GM12878 (cell line): ENCODE measurements around the gene RP2. TPM values are rescaled to one million over a fixed set of nuclear protein-coding genes. Genes with fewer than 3 reads are reported as not detected.

Experiments used
- ATAC-seq: fragments of 200-7000 bp; cut with Tn5 transposase; 3 replicates; pipeline ENCODE4 v1.9.1; 2020; ENCODE audit warnings: mild to moderate bottlenecking, moderate library complexity
- BruUV-seq: library from RNA; stranded (reverse); fragments of 400-500 nt; replicated peaks from 2 replicates; lab custom pipeline; 2021; lab: Mats Ljungman, UMichigan
- CTCF ChIA-PET: fragments of 300-600 bp; sonication (Branson Sonifier 250); formaldehyde crosslinking; extraction: SDS; loops from one replicate; lab custom pipeline; 2021; ENCODE audit warnings: inconsistent platforms; lab: Yijun Ruan, JAX
- POLR2A ChIA-PET: fragments of 350-600 bp; formaldehyde crosslinking; extraction: SDS; loops from one replicate; lab custom pipeline; 2021; ENCODE audit warnings: inconsistent platforms; lab: Charles Lee
- RAD21 ChIA-PET: fragments of 300-600 bp; sonication (Branson Sonifier 250); formaldehyde crosslinking; loops from one replicate; lab custom pipeline; 2023; ENCODE audit warnings: antibody characterized with exemption; ENCODE audit not compliant: unreplicated experiment; lab: Charles Lee
- SMC1A ChIA-PET: fragments of 300-600 bp; sonication (Branson Sonifier 250); formaldehyde crosslinking; loops from one replicate; lab custom pipeline; 2023; ENCODE audit not compliant: unreplicated experiment, uncharacterized antibody; lab: Charles Lee
- DNase-seq: peaks from one replicate; pipeline ENCODE4 v3.0.0-alpha.2; 2011; ENCODE audit warnings: low read depth, low spot score
- FAIRE-seq: peaks from 3 replicates; lab custom pipeline; 2011; peaks lifted over from hg19 to GRCh38; lab: Jason Lieb, UNC
- H2AFZ ChIP-seq: 2 replicates; pipeline ENCODE4 v1.6.0; 2011; ENCODE audit warnings: low read depth, low read length, control low read depth; ENCODE audit not compliant: control insufficient read depth
- H3K27ac ChIP-seq: 2 replicates; pipeline ENCODE4 v1.5.1; 2011; ENCODE audit warnings: control low read depth; ENCODE audit not compliant: control insufficient read depth, insufficient read depth
- H3K27me3 ChIP-seq, 2 experiments: replicated peaks in 1 of 2; 2 replicates each; pipeline versions ENCODE4 v1.6.0 to v1.6.1; 2011; ENCODE audit warnings: low read length in 1 of 2; ENCODE audit not compliant: control insufficient read depth in 2 of 2, insufficient read depth in 2 of 2
- H3K36me3 ChIP-seq, 2 experiments: 2 replicates each; pipeline ENCODE4 v1.5.1; 2011; ENCODE audit warnings: low read length in 1 of 2; ENCODE audit not compliant: control insufficient read depth in 2 of 2, insufficient read depth in 2 of 2
- H3K4me1 ChIP-seq: 2 replicates; pipeline ENCODE4 v1.6.1; 2011; ENCODE audit warnings: mild to moderate bottlenecking, low read length, moderate library complexity, mixed read lengths; ENCODE audit not compliant: control insufficient read depth, insufficient read depth
- H3K4me2 ChIP-seq: 2 replicates; pipeline ENCODE4 v1.6.0; 2011; ENCODE audit warnings: control low read depth; ENCODE audit not compliant: control insufficient read depth, insufficient read depth
- H3K4me3 ChIP-seq: fragments of 200-600 bp; sonication (generic); 2 replicates; pipeline ENCODE4 v1.5.1; 2016
- H3K79me2 ChIP-seq: 2 replicates; pipeline ENCODE4 v1.6.0; 2011; ENCODE audit warnings: low read length; ENCODE audit not compliant: control insufficient read depth, insufficient read depth
- H3K9ac ChIP-seq: 2 replicates; pipeline ENCODE4 v1.8.0; 2011; ENCODE audit warnings: low read length, control low read depth, mixed read lengths; ENCODE audit not compliant: control insufficient read depth, insufficient read depth
- H3K9me3 ChIP-seq: replicated peaks from 3 replicates; pipeline ENCODE4 v1.5.1; 2011; ENCODE audit warnings: mild to moderate bottlenecking, low read length; ENCODE audit not compliant: control insufficient read depth, insufficient read depth
- H4K20me1 ChIP-seq: 2 replicates; pipeline ENCODE4 v1.6.0; 2011; ENCODE audit not compliant: control insufficient read depth, insufficient read depth
- CHD1 ChIP-seq: IDR thresholded peaks from 2 replicates; pipeline ENCODE4 v1.6.1; 2012; ENCODE audit warnings: low read depth, low read length, improper control_type of control experiment
- IKZF1 ChIP-seq: fragments of 450-650 bp; conservative IDR thresholded peaks from 2 replicates; pipeline ENCODE4 v1.6.1; 2017; ENCODE audit warnings: antibody characterized with exemption, mild to moderate bottlenecking
- LARP7 ChIP-seq: fragments of 450-650 bp; IDR thresholded peaks from 2 replicates; pipeline ENCODE4 v1.6.1; 2017; ENCODE audit warnings: mild to moderate bottlenecking
- MEF2A ChIP-seq: IDR thresholded peaks from 2 replicates; pipeline ENCODE4 v1.6.1; 2011; ENCODE audit warnings: low read depth, mild to moderate bottlenecking, low read length, moderate library complexity; ENCODE audit not compliant: insufficient read depth
- RAD51 ChIP-seq: fragments of 450-650 bp; IDR thresholded peaks from 2 replicates; pipeline ENCODE4 v1.6.1; 2016; ENCODE audit warnings: moderate library complexity, mild to moderate bottlenecking, inconsistent platforms
- RBBP5 ChIP-seq: fragments of 200-600 bp; sonication (generic); conservative IDR thresholded peaks from 2 replicates; pipeline ENCODE4 v1.6.1; 2016
- SP1 ChIP-seq: IDR thresholded peaks from one replicate; pipeline ENCODE4 v1.6.1; 2011; ENCODE audit warnings: low read depth, low read length
- ZNF592 ChIP-seq: fragments of 450-650 bp; IDR thresholded peaks from 2 replicates; pipeline ENCODE4 v1.6.1; 2017; ENCODE audit warnings: mild to moderate bottlenecking, moderate library complexity
- WGBS: methylation state at CpG from one replicate; pipeline ENCODE4 v1.1.6; 2016; ENCODE audit warnings: low lambda C conversion rate; ENCODE audit not compliant: insufficient replicate concordance, insufficient coverage; ENCODE audit errors: missing lambda C conversion rate; 5-methylcytosine and 5-hydroxymethylcytosine counted together
- in situ Hi-C: fragments of 300-500 bp; cut with MboI; formaldehyde crosslinking; loops from 9 replicates; pipeline ENCODE4 v1.14.3; 2018; ENCODE audit warnings: mixed read lengths
- intact Hi-C: fragments of 100-400 bp; cut with micrococcal nuclease; formaldehyde crosslinking; loops from one replicate; pipeline ENCODE4 v1.14.2; 2022; ENCODE audit not compliant: unreplicated experiment
- polyA plus RNA-seq, 11 experiments: library from polyadenylated mRNA; depleted of rRNA in 4 of 11; unstranded in 6 of 11; stranded (reverse) in 5 of 11; fragments of >200 nt; fragmentation: Nextera tagmentation in 4 of 11; fragmentation: Illumina TruSeq in 1 of 11; extraction: Ambion mirVana in 4 of 11; extraction: Trizol in 1 of 11; gene quantifications; 1 replicate in 1 of 11; 2 replicates in 10 of 11; pipeline versions ENCODE4 v1.2.1 to v1.2.3, GENCODE V29; 2011 to 2016; ENCODE audit warnings: inconsistent platforms in 2 of 11, missing spikeins in 2 of 11, low read depth in 1 of 11
- total RNA-seq, 4 experiments: library from RNA; depleted of rRNA in 3 of 4; stranded (reverse); fragments of >200 nt in 3 of 4; fragmentation: Illumina TruSeq in 1 of 4; extraction: Trizol in 1 of 4; gene quantifications; 2 replicates each; pipeline versions ENCODE4 v1.2.1 to v1.2.3, GENCODE V29; 2013 to 2021
- TF ChIP-seq, protein P1 (sequence below): fragments of 450-650 bp; formaldehyde crosslinking; IDR thresholded peaks from 2 replicates; pipeline ENCODE4 v1.4.0; 2020; ENCODE audit warnings: mild to moderate bottlenecking, moderate library complexity

The RP2 gene
- total and polyA plus RNA-seq, 10 of the 15 experiments (the other 5 are each of a cell fraction or from before 2014, with no cell fraction given), result 3.5 to 11.0 (median 5.7) TPM

- H3K27ac ChIP-seq, result no peak overlapping the region
- no peaks in the 10 kb centered on the region for H3K9me3 ChIP-seq
- no peak overlapping the region for H3K9ac ChIP-seq
- BruUV-seq, result no TSS peak
- no peak overlapping the region for H3K4me3 ChIP-seq
- in situ Hi-C loops, result no loop called here
- H3K36me3 ChIP-seq, result no peaks in the 10 kb centered on the region
- CTCF ChIA-PET, result no interaction called here
- WGBS, result 48% methylated on average over 5 of the region's 5 CpGs
- no peaks in the 10 kb centered on the region for H3K79me2 ChIP-seq
- intact Hi-C loops, result no loop called here
- SMC1A ChIA-PET, result no interaction called here
- RAD21 ChIA-PET, result no interaction called here
- no peaks in the 10 kb centered on the region for H4K20me1 ChIP-seq
- H3K4me2 ChIP-seq, result no peak overlapping the region
- TF ChIP-seq SP1 (no peak), CHD1 (no peak), IKZF1 (no peak), RAD51 (no peak), MEF2A (no peak), LARP7 (no peak), ZNF592 (no peak), RBBP5 (no peak)
- TF ChIP-seq, protein P1, sequence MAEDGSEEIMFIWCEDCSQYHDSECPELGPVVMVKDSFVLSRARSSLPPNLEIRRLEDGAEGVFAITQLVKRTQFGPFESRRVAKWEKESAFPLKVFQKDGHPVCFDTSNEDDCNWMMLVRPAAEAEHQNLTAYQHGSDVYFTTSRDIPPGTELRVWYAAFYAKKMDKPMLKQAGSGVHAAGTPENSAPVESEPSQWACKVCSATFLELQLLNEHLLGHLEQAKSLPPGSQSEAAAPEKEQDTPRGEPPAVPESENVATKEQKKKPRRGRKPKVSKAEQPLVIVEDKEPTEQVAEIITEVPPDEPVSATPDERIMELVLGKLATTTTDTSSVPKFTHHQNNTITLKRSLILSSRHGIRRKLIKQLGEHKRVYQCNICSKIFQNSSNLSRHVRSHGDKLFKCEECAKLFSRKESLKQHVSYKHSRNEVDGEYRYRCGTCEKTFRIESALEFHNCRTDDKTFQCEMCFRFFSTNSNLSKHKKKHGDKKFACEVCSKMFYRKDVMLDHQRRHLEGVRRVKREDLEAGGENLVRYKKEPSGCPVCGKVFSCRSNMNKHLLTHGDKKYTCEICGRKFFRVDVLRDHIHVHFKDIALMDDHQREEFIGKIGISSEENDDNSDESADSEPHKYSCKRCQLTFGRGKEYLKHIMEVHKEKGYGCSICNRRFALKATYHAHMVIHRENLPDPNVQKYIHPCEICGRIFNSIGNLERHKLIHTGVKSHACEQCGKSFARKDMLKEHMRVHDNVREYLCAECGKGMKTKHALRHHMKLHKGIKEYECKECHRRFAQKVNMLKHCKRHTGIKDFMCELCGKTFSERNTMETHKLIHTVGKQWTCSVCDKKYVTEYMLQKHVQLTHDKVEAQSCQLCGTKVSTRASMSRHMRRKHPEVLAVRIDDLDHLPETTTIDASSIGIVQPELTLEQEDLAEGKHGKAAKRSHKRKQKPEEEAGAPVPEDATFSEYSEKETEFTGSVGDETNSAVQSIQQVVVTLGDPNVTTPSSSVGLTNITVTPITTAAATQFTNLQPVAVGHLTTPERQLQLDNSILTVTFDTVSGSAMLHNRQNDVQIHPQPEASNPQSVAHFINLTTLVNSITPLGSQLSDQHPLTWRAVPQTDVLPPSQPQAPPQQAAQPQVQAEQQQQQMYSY (CRISPR knock-in tag), result no peak
- H3K27me3 ChIP-seq, result no peaks in the 10 kb centered on the region; a peak in 1 of 4 replicates
- no peak for DNase-seq
- FAIRE-seq, result no peak
- POLR2A ChIA-PET, result no interaction called here
- no peak for ATAC-seq
- no peak overlapping the region for H2AFZ ChIP-seq
- H3K4me1 ChIP-seq, result no peaks in the 10 kb centered on the region
Measured at GRCh38 chrX:46819136-46819535, 17.7 kb upstream of the RP2 start.
